Bronchial epithelial cell (primary cell): ENCODE results near the gene TP53AIP1. TPM values are rescaled to one million over a fixed set of nuclear protein-coding genes. Genes with fewer than 3 reads are reported as not detected.

Experiments used
- DNase-seq: peaks from one replicate; pipeline ENCODE4 v3.0.0-alpha.2; 2010; ENCODE audit warnings: low read depth
- FAIRE-seq: peaks from 2 replicates; lab custom pipeline; 2011; peaks lifted over from hg19 to GRCh38; lab: Jason Lieb, UNC
- H3K27me3 ChIP-seq: 2 replicates; pipeline ENCODE4 v1.5.1; 2011; ENCODE audit warnings: low read length; ENCODE audit not compliant: control insufficient read depth, insufficient read depth
- H3K36me3 ChIP-seq: 2 replicates; pipeline ENCODE4 v1.5.1; 2011; ENCODE audit warnings: low read length; ENCODE audit not compliant: control insufficient read depth, insufficient read depth
- H3K4me3 ChIP-seq: 2 replicates; pipeline ENCODE4 v1.5.1; 2011; ENCODE audit warnings: mild to moderate bottlenecking, low read depth, low read length, control low read depth
- CTCF ChIP-seq: IDR thresholded peaks from 2 replicates; pipeline ENCODE4 v1.5.1; 2011; ENCODE audit warnings: mild to moderate bottlenecking, moderate library complexity, low read length, control low read depth, inconsistent platforms; ENCODE audit not compliant: insufficient read depth, severe bottlenecking
- total RNA-seq: library from RNA; depleted of rRNA; stranded (reverse); fragments of >200 nt; gene quantifications from 2 replicates; pipeline ENCODE4 v1.2.1, GENCODE V29; 2014

The TP53AIP1 gene
- total RNA-seq, 1 donor from 2014 or later: 1.3 TPM

DNA sequence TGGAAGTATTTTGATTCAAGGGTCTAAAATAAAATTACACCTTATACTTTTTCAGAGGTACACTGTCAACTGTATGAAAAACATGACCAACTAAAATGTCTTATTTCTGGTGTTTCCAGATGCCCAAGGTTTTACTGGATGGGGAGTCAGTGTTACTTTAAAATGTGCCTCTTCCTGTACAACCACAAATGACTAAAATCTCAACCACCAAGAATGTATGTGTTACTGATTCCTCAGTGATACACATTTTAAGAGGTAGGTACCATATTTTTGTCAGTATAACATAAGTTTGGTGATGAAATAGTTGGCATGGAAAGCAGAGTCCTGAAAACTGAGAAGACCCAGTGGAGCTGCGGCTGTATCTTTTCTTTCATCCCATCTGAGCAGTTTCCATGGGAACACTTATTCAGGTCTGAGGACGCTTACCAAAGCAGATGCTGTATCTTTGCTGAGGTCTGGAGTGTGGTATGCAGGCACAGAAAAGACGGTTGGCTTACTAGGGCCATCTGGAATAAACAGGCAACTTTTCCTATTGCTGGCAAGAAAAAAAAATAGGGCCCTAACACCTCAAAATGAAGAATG is 21.2 kb upstream of the TP53AIP1 start:
- Histone ChIP-seq H3K27me3 (no peaks in the 10 kb centered on the region), H3K4me3 (no peak overlapping the region), H3K36me3 (peaks cover 5% of the 10 kb centered on the region)
- TF ChIP-seq CTCF: no peak
- FAIRE-seq: no peak
- DNase-seq: no peak

- FAIRE-seq: no peak
- no peak for DNase-seq
- TF ChIP-seq CTCF: no peak
Measured at GRCh38 chr11:128962896-128963295, 20.2 kb upstream of the TP53AIP1 start.

GRCh38 chr11:128961645-128962044 is 19.0 kb upstream of the TP53AIP1 start:
- Histone ChIP-seq H3K4me3 (no peak overlapping the region), H3K36me3 (no peaks in the 10 kb centered on the region), H3K27me3 (no peaks in the 10 kb centered on the region)
- FAIRE-seq (no peak), DNase-seq (no peak)
- no peak for TF ChIP-seq CTCF

More at GRCh38 chr11:128962896-128963295, 20.2 kb upstream of the TP53AIP1 start:
- Histone ChIP-seq H3K36me3 (peaks cover 2% of the 10 kb centered on the region), H3K27me3 (no peaks in the 10 kb centered on the region), H3K4me3 (no peak overlapping the region)

DNA sequence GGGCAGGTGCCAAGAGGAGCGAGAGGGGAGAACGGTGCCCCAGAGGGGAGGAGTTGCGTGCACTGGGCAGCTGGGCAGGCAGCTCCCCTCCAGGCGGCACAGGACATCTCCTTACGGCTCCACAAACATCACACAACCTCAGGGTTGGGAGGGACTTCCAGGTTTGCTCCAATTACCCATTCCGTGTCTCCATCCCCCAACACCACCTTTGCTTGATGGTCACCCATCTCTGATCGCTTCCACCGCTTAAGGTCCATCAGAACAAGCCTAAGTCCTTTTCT is 14.5 kb upstream of the TP53AIP1 start:
- TF ChIP-seq CTCF: no peak
- no peak for DNase-seq
- no peaks in the 10 kb centered on the region for H3K27me3 ChIP-seq
- no peak overlapping the region for H3K4me3 ChIP-seq
- FAIRE-seq: no peak
- no peaks in the 10 kb centered on the region for H3K36me3 ChIP-seq

- peak; percentile 70 for TF ChIP-seq CTCF
- no peak for FAIRE-seq
Measured at GRCh38 chr11:128956401-128957201, 13.9 kb upstream of the TP53AIP1 start.

GRCh38 chr11:128955636-128956035 is 13.0 kb upstream of the TP53AIP1 start:
- Histone ChIP-seq H3K4me3 (no peak overlapping the region), H3K36me3 (no peaks in the 10 kb centered on the region), H3K27me3 (no peaks in the 10 kb centered on the region)
- TF ChIP-seq CTCF: no peak
- no peak for DNase-seq
- FAIRE-seq: no peak

More at GRCh38 chr11:128956401-128957201, 13.9 kb upstream of the TP53AIP1 start:
- no peaks in the 10 kb centered on the region for H3K27me3 ChIP-seq
- H3K36me3 ChIP-seq: no peaks in the 10 kb centered on the region
- H3K4me3 ChIP-seq: no peak overlapping the region
- DNase-seq: peak; percentile 78
